H1 (cell line): Measurements from ENCODE around the gene CCNY. TPM values are rescaled to one million over a fixed set of nuclear protein-coding genes. Genes with fewer than 3 reads are reported as not detected.

ENCODE experiments used
- CTCF ChIA-PET: fragments of 300-600 bp; sonication (Branson Sonifier 250); formaldehyde crosslinking; loops from one replicate; lab custom pipeline; 2021; ENCODE audit not compliant: partially characterized antibody; lab: Charles Lee
- POLR2A ChIA-PET: fragments of 300-600 bp; sonication (Branson Sonifier 250); formaldehyde crosslinking; loops from one replicate; lab custom pipeline; 2021; ENCODE audit warnings: inconsistent platforms; ENCODE audit not compliant: partially characterized antibody; lab: Charles Lee
- DNase-seq, 2 experiments: peaks; one replicate each; pipeline versions ENCODE4 v3.0.0 to v3.0.0-alpha.2; 2010 to 2022; ENCODE audit warnings: low spot score in 2 of 2, low read depth in 1 of 2, mixed read lengths in 1 of 2
- FAIRE-seq: peaks from 2 replicates; lab custom pipeline; 2011; peaks lifted over from hg19 to GRCh38; lab: Jason Lieb, UNC
- H2AFZ ChIP-seq: 2 replicates; pipeline ENCODE4 v1.8.1; 2012; ENCODE audit warnings: low read length, inconsistent platforms
- H2AK5ac ChIP-seq: 2 replicates; pipeline ENCODE4 v1.6.1; 2013; ENCODE audit warnings: low read depth, low read length
- H2BK120ac ChIP-seq: replicated peaks from 2 replicates; pipeline ENCODE3; 2013; ENCODE audit warnings: low read depth, low read length, inconsistent platforms
- H2BK12ac ChIP-seq: 2 replicates; pipeline ENCODE4 v1.6.1; 2013; ENCODE audit warnings: low read depth, low read length
- H2BK15ac ChIP-seq: 2 replicates; pipeline ENCODE4 v1.6.1; 2013; ENCODE audit warnings: low read length
- H2BK20ac ChIP-seq: 2 replicates; pipeline ENCODE4 v1.6.1; 2013; ENCODE audit warnings: low read length
- H2BK5ac ChIP-seq: 2 replicates; pipeline ENCODE4 v1.6.1; 2013; ENCODE audit warnings: low read depth, low read length
- H3K14ac ChIP-seq: 2 replicates; pipeline ENCODE4 v1.6.1; 2013; ENCODE audit warnings: inconsistent platforms; ENCODE audit not compliant: insufficient read length
- H3K18ac ChIP-seq: 2 replicates; pipeline ENCODE4 v1.6.1; 2013; ENCODE audit warnings: low read length; ENCODE audit errors: extremely low read depth
- H3K23ac ChIP-seq: 2 replicates; pipeline ENCODE4 v1.6.1; 2013; ENCODE audit warnings: inconsistent platforms; ENCODE audit not compliant: insufficient read length
- H3K23me2 ChIP-seq: 2 replicates; pipeline ENCODE4 v1.6.1; 2013; ENCODE audit warnings: low read depth, low read length
- H3K27ac ChIP-seq: 2 replicates; pipeline ENCODE4 v1.6.1; 2011; ENCODE audit warnings: low read depth, low read length, inconsistent platforms
- H3K27me3 ChIP-seq, 4 experiments: replicated peaks in 1 of 4; 1 replicate in 1 of 4; 2 replicates in 3 of 4; pipeline versions ENCODE4 v1.6.1 to v1.8.1; 2011 to 2013; ENCODE audit warnings: low read length in 3 of 4, mild to moderate bottlenecking in 3 of 4, inconsistent platforms in 2 of 4, mixed read lengths in 2 of 4, moderate library complexity in 1 of 4; ENCODE audit not compliant: control insufficient read depth in 3 of 4, insufficient read depth in 3 of 4; ENCODE audit errors: extremely low read depth in 1 of 4
- H3K36me3 ChIP-seq, 4 experiments: 2 replicates each; pipeline versions ENCODE4 v1.6.1 to v1.8.1; 2011 to 2013; ENCODE audit warnings: mild to moderate bottlenecking in 4 of 4, low read length in 3 of 4, moderate library complexity in 2 of 4, control low read depth in 1 of 4, inconsistent platforms in 1 of 4; ENCODE audit not compliant: insufficient read depth in 4 of 4, control insufficient read depth in 2 of 4
- H3K4ac ChIP-seq: replicated peaks from 2 replicates; pipeline ENCODE3; 2013; ENCODE audit warnings: low read length, low read depth, mixed read lengths, inconsistent platforms; ENCODE audit not compliant: insufficient read length
- H3K4me1 ChIP-seq, 4 experiments: replicated peaks in 1 of 4; 1 replicate in 1 of 4; 2 replicates in 3 of 4; pipeline versions ENCODE4 v1.6.1 to v1.8.1; 2011 to 2013; ENCODE audit warnings: low read length in 3 of 4, inconsistent platforms in 2 of 4, mixed read lengths in 1 of 4; ENCODE audit not compliant: insufficient read depth in 4 of 4, control insufficient read depth in 3 of 4
- H3K4me2 ChIP-seq, 2 experiments: 2 replicates each; pipeline versions ENCODE4 v1.6.1 to v1.8.1; 2011 to 2013; ENCODE audit warnings: low read depth in 2 of 2, low read length in 2 of 2, control low read depth in 1 of 2, inconsistent platforms in 1 of 2, mild to moderate bottlenecking in 1 of 2; ENCODE audit not compliant: insufficient read depth in 1 of 2
- H3K4me3 ChIP-seq, 4 experiments: fragments of 200-600, 300-600 bp in 1 of 4; sonication (generic), shearing (Covaris generic), sonication (Bioruptor Twin) in 1 of 4; 2 replicates each; pipeline versions ENCODE4 v1.5.1 to v1.8.1; 2011 to 2016; ENCODE audit warnings: low read length in 4 of 4, low read depth in 3 of 4, control low read depth in 2 of 4, inconsistent platforms in 2 of 4, mild to moderate bottlenecking in 2 of 4, mixed read lengths in 1 of 4, moderate library complexity in 1 of 4; ENCODE audit not compliant: insufficient read depth in 2 of 4; ENCODE audit errors: extremely low read depth in 1 of 4
- H3K56ac ChIP-seq: replicated peaks from 2 replicates; pipeline ENCODE3; 2013; ENCODE audit warnings: low read depth, mild to moderate bottlenecking, mixed read lengths, low read length, inconsistent platforms; ENCODE audit not compliant: insufficient read length
- H3K79me1 ChIP-seq: 2 replicates; pipeline ENCODE4 v1.6.1; 2013; ENCODE audit warnings: low read depth, low read length, control low read depth
- H3K79me2 ChIP-seq, 2 experiments: 2 replicates each; pipeline versions ENCODE4 v1.6.1 to v1.8.1; 2012 to 2013; ENCODE audit warnings: low read length in 2 of 2, mild to moderate bottlenecking in 2 of 2, inconsistent platforms in 1 of 2; ENCODE audit not compliant: insufficient read depth in 2 of 2, control insufficient read depth in 1 of 2
- H3K9ac ChIP-seq, 4 experiments: replicated peaks in 1 of 4; 1 replicate in 1 of 4; 2 replicates in 3 of 4; pipeline versions ENCODE4 v1.6.1 to v1.8.1; 2011 to 2013; ENCODE audit warnings: low read depth in 3 of 4, low read length in 3 of 4, control low read depth in 2 of 4, mild to moderate bottlenecking in 2 of 4, moderate library complexity in 2 of 4, inconsistent platforms in 1 of 4; ENCODE audit errors: extremely low read depth in 1 of 4
- H3K9me3 ChIP-seq, 2 experiments: 2 replicates each; pipeline versions ENCODE4 v1.6.1 to v1.8.1; 2012 to 2013; ENCODE audit warnings: mild to moderate bottlenecking in 2 of 2, moderate library complexity in 2 of 2, control low read depth in 1 of 2, inconsistent platforms in 1 of 2, low read depth in 1 of 2, low read length in 1 of 2, mixed read lengths in 1 of 2; ENCODE audit not compliant: insufficient read depth in 2 of 2
- H4K20me1 ChIP-seq, 2 experiments: replicated peaks in 1 of 2; 2 replicates each; pipeline versions ENCODE3 to v1.8.1; 2011 to 2013; ENCODE audit warnings: inconsistent platforms in 2 of 2, low read length in 2 of 2, mild to moderate bottlenecking in 1 of 2; ENCODE audit not compliant: insufficient read depth in 2 of 2, control insufficient read depth in 1 of 2
- H4K5ac ChIP-seq: 2 replicates; pipeline ENCODE4 v1.6.1; 2013; ENCODE audit warnings: low read length, low read depth, mixed read lengths, inconsistent platforms; ENCODE audit not compliant: insufficient read length
- H4K8ac ChIP-seq: 2 replicates; pipeline ENCODE4 v1.8.0; 2013; ENCODE audit warnings: mild to moderate bottlenecking, moderate library complexity, low read length, inconsistent platforms; ENCODE audit not compliant: insufficient read depth; ENCODE audit errors: extremely low read depth
- H4K91ac ChIP-seq: replicated peaks from 2 replicates; pipeline ENCODE3; 2013; ENCODE audit warnings: low read length, mixed read lengths, inconsistent platforms; ENCODE audit not compliant: insufficient read length
- USF2 ChIP-seq: IDR thresholded peaks from 2 replicates; pipeline ENCODE4 v1.6.1; 2011; ENCODE audit warnings: low read length, improper control_type of control experiment
- YY1 ChIP-seq: IDR thresholded peaks from 2 replicates; pipeline ENCODE4 v1.6.1; 2011; ENCODE audit warnings: low read depth, mild to moderate bottlenecking, low read length
- WGBS, 2 experiments: shearing (Covaris generic) in 1 of 2; methylation state at CpG; one replicate each; pipeline versions ENCODE4 v1.1.6 to v1.1.7; 2013 to 2015; ENCODE audit warnings: low lambda C conversion rate in 2 of 2, mixed read lengths in 2 of 2, inconsistent platforms in 1 of 2, low coverage in 1 of 2, missing lambda C conversion rate in 1 of 2; ENCODE audit not compliant: insufficient replicate concordance in 2 of 2, insufficient coverage in 1 of 2, insufficient read length in 1 of 2; ENCODE audit errors: extremely low coverage in 1 of 2, missing lambda C conversion rate in 1 of 2; 5-methylcytosine and 5-hydroxymethylcytosine counted together
- polyA plus RNA-seq, 7 experiments: library from polyadenylated mRNA; depleted of rRNA in 3 of 7; stranded (reverse) in 5 of 7; unstranded in 2 of 7; fragments of >200 nt in 5 of 7; fragments of 200-250 nt in 2 of 7; gene quantifications; 1 replicate in 5 of 7; 2 replicates in 1 of 7; 4 replicates in 1 of 7; pipeline versions ENCODE4 v1.2.1 to v1.2.3, GENCODE V29; 2011 to 2013; ENCODE audit warnings: missing spikeins in 2 of 7, mixed read lengths in 2 of 7
- total RNA-seq: library from RNA; stranded (reverse); fragmentation: NEBNext Ultra II Directional; extraction: Animal tissue kit (Norgen Biotek cat#: 25700); gene quantifications from 2 replicates; pipeline ENCODE4 v1.2.1, GENCODE V29; 2021

Gene CCNY
- total and polyA plus RNA-seq, 2 of the 8 experiments (the other 6 are each of a cell fraction or from before 2014, with no cell fraction given), result 25.3 to 68.2 TPM

- H3K18ac ChIP-seq, result no peak overlapping the region
- 89% methylated on average over 10 of the region's 10 CpGs; no CpG with 5 or more reads in 1 of the 2 experiments for WGBS, 2 experiments
- H2BK5ac ChIP-seq, result no peak overlapping the region
- H3K14ac ChIP-seq, result no peak overlapping the region
- FAIRE-seq (no peak), DNase-seq (no peak)
- H3K4me2 ChIP-seq, result no peak overlapping the region
- H2BK20ac ChIP-seq, result no peak overlapping the region
- ChIA-PET CTCF (interaction anchor here (0.6 to 1.2 kb wide), 3 partner anchors 33 to 446 kb away, joined by 3 read pairs; no protein-coding TSS in a partner anchor), POLR2A (interaction anchor here (2.4 kb wide), 1 partner anchor 9 kb away, joined by 11 read pairs; no protein-coding TSS in a partner anchor)
- H4K20me1 ChIP-seq, result peaks cover 0 to 3% of the 10 kb centered on the region in 2 experiments
- no peak for TF ChIP-seq USF2
- TF ChIP-seq YY1, result no peak
- H4K5ac ChIP-seq, result no peak overlapping the region
- H2BK12ac ChIP-seq, result peak overlapping the region; percentile 19; the same call in 1 of the 2 replicates
- H3K9ac ChIP-seq, result no peak overlapping the region
- no peak overlapping the region for H4K8ac ChIP-seq
- H3K4ac ChIP-seq, result no peak overlapping the region
- H3K4me3 ChIP-seq, result no peak overlapping the region
- H3K23me2 ChIP-seq, result no peaks in the 10 kb centered on the region
- H3K4me1 ChIP-seq, result peaks cover 0 to 3% (median 0%) of the 10 kb centered on the region in 4 experiments; a peak in 4 of 7 replicates
- no peak overlapping the region for H4K91ac ChIP-seq
- H2BK120ac ChIP-seq, result no peak overlapping the region
- H3K23ac ChIP-seq, result no peak overlapping the region
- no peaks in the 10 kb centered on the region for H3K27me3 ChIP-seq
- H3K56ac ChIP-seq, result no peak overlapping the region
- no peak overlapping the region for H2AK5ac ChIP-seq
- H3K79me1 ChIP-seq, result peaks cover 8% of the 10 kb centered on the region; the same call in 1 of the 2 replicates
- H3K36me3 ChIP-seq, result no peaks in the 10 kb centered on the region
- H3K79me2 ChIP-seq, result peaks cover 15 to 86% of the 10 kb centered on the region in 2 experiments
- H3K27ac ChIP-seq, result no peak overlapping the region
- H2AFZ ChIP-seq, result no peak overlapping the region
- no peak overlapping the region for H2BK15ac ChIP-seq
- no peaks in the 10 kb centered on the region for H3K9me3 ChIP-seq
These were observed 48.1 kb downstream of the CCNY start for GRCh38 chr10:35384265-35384868.
